Subcutaneous abdominal adipose tissue (tissue), 5 donors: ENCODE results near the gene TMEM14C.
"Not testable (repeated sequence)": the region's sequence is repeated elsewhere in the genome, so short reads cannot be mapped to it uniquely, and the experiment has no call there.

Experiments used
- H3K27ac ChIP-seq: one replicate; pipeline ENCODE4 v1.7.0; 2013; ENCODE audit warnings: low read depth, mild to moderate bottlenecking, inconsistent platforms, low read length, moderate library complexity
- H3K27me3 ChIP-seq, 5 donors: one replicate each; pipeline ENCODE4 v1.7.0; 2013; ENCODE audit warnings: low read length in 5 of 5, inconsistent platforms in 1 of 5; ENCODE audit not compliant: control insufficient read depth in 5 of 5, insufficient read depth in 4 of 5
- H3K36me3 ChIP-seq, 5 donors: one replicate each; pipeline ENCODE4 v1.7.0; 2013; ENCODE audit warnings: low read length in 5 of 5; ENCODE audit not compliant: control insufficient read depth in 5 of 5, insufficient read depth in 5 of 5
- H3K4me1 ChIP-seq, 5 donors: one replicate each; pipeline ENCODE4 v1.7.0; 2013; ENCODE audit warnings: low read length in 5 of 5, mild to moderate bottlenecking in 3 of 5, moderate library complexity in 1 of 5; ENCODE audit not compliant: control insufficient read depth in 5 of 5, insufficient read depth in 5 of 5
- H3K4me3 ChIP-seq, 5 donors: one replicate each; pipeline ENCODE4 v1.7.0; 2013; ENCODE audit warnings: low read length in 5 of 5, low read depth in 1 of 5
- H3K9ac ChIP-seq, 5 donors: one replicate each; pipeline ENCODE4 v1.7.0; 2013; ENCODE audit warnings: low read length in 5 of 5, mild to moderate bottlenecking in 4 of 5, moderate library complexity in 3 of 5
- H3K9me3 ChIP-seq, 5 donors: one replicate each; pipeline ENCODE4 v1.7.0; 2013; ENCODE audit warnings: low read length in 5 of 5; ENCODE audit not compliant: control insufficient read depth in 5 of 5
- donor health status: healthy.
- donor health status: healthy.
- donor health status: healthy.
- donor health status: healthy.
- donor health status: healthy.

The TMEM14C gene

DNA sequence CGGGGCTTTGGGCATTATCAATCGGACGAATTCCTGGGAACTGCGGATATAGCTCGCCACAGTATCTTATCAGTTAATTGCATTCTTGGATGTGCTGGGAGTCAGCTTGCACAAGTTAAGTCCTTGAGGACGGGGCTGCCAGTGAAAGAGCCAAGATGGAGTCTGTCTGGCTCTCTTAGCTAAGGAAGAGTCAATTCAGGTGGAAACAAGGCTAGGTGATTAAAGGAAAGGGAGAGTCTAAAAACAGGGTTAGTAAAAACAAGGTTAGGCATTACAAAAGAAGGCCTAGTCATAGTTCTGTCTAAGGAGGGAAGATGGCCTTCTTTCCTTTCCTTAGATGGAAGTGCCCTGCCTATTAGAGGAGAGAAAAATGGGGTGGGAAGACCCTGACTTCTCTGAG lies 27.7 kb downstream of the TMEM14C start:
- peaks cover 14 to 51% (median 39%) of the 10 kb centered on the region in 5 donors for H3K36me3 ChIP-seq
- not testable (repeated sequence) for H3K4me3 ChIP-seq, H3K27ac ChIP-seq, H3K9me3 ChIP-seq, H3K27me3 ChIP-seq, H3K9ac ChIP-seq
- peaks cover 10 to 37% (median 33%) of the 10 kb centered on the region in 5 donors for H3K4me1 ChIP-seq

DNA sequence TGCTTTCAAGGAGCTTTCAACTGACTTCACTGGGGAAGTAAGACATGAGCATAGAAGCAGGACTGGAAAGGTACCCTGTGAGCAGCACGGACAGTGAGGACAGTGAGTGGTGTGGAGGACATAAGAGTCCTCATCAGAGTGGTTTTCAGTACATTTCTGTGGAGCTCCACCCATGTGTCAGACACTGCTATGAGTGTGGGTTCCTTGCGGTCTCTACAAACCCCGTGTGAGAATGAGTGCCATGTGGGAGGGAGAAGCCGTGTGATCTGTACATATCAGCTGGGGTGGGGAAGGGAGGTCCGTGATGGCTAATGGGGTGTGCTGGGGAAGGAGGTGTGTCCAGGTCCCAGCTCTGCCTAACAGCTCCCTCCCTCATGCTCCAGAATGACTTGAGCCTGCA lies 28.9 kb downstream of the TMEM14C start:
- H3K9me3 ChIP-seq, H3K27ac ChIP-seq, H3K27me3 ChIP-seq, H3K4me3 ChIP-seq, H3K9ac ChIP-seq: not testable (repeated sequence)
- peaks cover 10 to 42% (median 37%) of the 10 kb centered on the region in 5 donors for H3K4me1 ChIP-seq
- H3K36me3 ChIP-seq = peaks cover 14 to 54% (median 44%) of the 10 kb centered on the region in 5 donors

DNA sequence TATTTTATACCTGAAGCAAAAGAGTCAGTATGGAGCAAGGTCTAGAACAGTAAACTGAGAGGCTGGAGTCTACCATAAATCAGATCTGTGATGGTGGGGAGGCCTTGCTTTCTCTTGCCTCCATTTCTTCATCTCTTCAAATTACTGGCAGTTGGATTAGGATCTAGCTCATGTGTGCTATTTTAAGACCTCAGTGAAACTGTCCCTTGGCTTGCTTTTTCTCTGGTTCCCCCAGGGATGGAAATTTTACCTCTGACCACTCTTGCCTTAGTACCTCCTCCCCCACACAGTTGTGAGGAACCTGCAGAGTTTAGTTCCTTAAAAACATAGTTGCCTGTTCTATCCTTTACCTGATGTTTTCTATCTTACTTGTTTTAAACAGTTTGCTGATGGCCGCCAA lies 33.2 kb downstream of the TMEM14C start:
- no peak overlapping the region for H3K9ac ChIP-seq
- H3K4me1 ChIP-seq = peaks cover 0 to 27% (median 15%) of the 10 kb centered on the region in 5 donors
- no peak overlapping the region for H3K4me3 ChIP-seq
- H3K27ac ChIP-seq = peak overlapping the region; percentile 64
- H3K9me3 ChIP-seq = no peaks in the 10 kb centered on the region
- peaks cover 18 to 63% (median 44%) of the 10 kb centered on the region in 5 donors for H3K36me3 ChIP-seq
- H3K27me3 ChIP-seq = no peaks in the 10 kb centered on the region

DNA sequence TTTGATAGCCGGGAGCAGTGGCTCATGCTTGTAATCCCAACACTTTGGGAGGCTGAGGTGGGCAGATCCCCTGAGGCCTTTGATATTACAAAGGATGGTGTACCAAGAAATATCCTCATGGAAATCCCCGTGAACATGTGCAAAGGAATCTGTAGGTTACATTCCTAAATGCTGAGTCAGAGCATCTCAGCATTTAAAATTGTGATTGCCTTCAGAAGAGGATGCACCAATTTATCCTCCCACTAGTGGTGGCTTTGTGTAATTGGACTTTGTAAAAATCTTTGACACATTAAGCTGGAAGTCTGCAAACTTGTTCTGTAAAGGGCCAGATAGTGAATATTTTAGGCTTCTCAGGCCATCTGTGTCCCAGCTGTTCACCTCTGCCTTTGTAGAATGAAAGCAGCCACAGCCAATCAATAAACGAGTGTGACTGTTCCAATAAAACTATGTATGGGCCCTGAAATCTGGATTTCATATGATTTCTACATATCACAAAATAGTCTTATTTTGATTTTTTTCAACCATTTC lies 36.5 kb downstream of the TMEM14C start:
- Histone ChIP-seq H3K9me3 (no peaks in the 10 kb centered on the region), H3K27ac (peak overlapping the region; percentile 93), H3K36me3 (peaks cover 8 to 31% (median 20%) of the 10 kb centered on the region in 5 donors), H3K4me1 (peaks cover 0 to 30% (median 18%) of the 10 kb centered on the region in 5 donors), H3K27me3 (no peaks in the 10 kb centered on the region), H3K9ac (peak overlapping the region in 2 of 5 donors; percentile 7 to 19), H3K4me3 (no peak overlapping the region)

DNA sequence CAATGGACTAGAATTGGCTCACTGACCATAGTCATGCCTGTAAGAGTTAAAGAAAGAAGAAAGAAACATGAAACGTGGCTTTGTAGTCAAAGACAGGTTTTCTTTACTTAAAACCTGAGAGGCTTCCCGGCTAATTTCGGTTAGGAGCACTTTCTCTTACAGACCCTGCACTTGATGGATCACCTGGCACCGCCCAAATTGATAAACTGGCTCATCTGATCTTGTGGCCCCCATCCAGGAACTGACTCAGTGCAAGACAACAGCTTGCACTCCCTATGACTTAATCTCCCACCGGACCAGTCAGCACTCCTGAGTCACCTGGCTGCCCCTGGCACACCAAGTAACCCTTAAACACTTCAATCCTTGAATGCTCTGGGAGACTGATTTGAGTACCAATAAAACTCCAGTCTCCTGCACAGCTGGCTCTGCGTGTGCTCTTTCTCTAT lies 37.0 kb downstream of the TMEM14C start:
- Histone ChIP-seq H3K4me3 (no peak overlapping the region), H3K27me3 (no peaks in the 10 kb centered on the region), H3K27ac (peak overlapping the region; percentile 93), H3K9me3 (no peaks in the 10 kb centered on the region), H3K9ac (peak overlapping the region in 2 of 5 donors; percentile 7 to 23), H3K4me1 (peaks cover 0 to 30% (median 18%) of the 10 kb centered on the region in 5 donors), H3K36me3 (peaks cover 8 to 26% (median 15%) of the 10 kb centered on the region in 5 donors)

DNA sequence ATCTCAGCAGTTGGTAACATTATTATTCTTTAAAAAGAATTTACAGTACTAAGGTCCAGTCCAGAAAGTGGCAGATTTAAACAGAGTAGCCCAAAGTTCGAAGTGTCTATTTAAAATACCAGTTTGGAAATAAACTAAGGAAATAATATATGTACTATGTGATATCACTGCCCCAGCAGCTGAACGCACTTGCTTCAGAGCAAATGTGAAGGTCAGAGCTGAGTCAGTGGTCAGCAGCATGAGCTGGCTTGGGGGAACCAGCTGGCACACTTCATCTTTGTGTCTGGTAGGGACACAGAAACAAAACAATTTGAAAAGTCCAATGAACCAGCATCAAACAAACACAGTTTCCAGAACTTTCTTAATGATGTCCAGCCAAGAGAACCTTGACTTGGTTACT lies 40.1 kb downstream of the TMEM14C start:
- no peak overlapping the region for H3K27ac ChIP-seq
- H3K9me3 ChIP-seq = no peaks in the 10 kb centered on the region
- no peak overlapping the region for H3K4me3 ChIP-seq
- H3K36me3 ChIP-seq = peaks cover 0 to 10% (median under 1%) of the 10 kb centered on the region in 5 donors
- H3K4me1 ChIP-seq = peaks cover 0 to 18% (median 11%) of the 10 kb centered on the region in 5 donors
- no peaks in the 10 kb centered on the region for H3K27me3 ChIP-seq
- no peak overlapping the region for H3K9ac ChIP-seq

DNA sequence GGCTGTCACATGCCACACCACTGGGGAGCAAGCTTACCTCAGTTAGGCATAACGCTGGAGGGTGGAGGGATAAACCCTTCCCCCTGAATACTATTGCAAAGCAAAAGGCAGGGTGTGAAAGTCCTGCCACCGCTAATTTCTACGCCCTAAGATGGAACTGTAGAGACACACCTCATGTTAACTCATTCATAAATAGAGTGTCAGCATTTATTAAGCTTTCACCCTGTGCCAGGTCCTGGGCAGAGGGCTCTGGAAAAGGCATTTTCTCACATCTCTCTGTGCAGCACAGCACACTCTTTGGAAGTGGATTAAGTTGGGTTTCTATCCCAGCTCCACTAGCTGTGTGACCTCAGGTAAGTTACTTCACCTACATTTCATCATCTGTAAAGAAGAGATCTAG lies 46.5 kb downstream of the TMEM14C start:
- H3K4me3 ChIP-seq = no peak overlapping the region
- no peaks in the 10 kb centered on the region for H3K4me1 ChIP-seq
- no peak overlapping the region for H3K9ac ChIP-seq
- H3K27me3 ChIP-seq = no peaks in the 10 kb centered on the region
- no peak overlapping the region for H3K27ac ChIP-seq
- H3K9me3 ChIP-seq = no peaks in the 10 kb centered on the region
- H3K36me3 ChIP-seq = peaks cover 9 to 29% (median 20%) of the 10 kb centered on the region in 5 donors

DNA sequence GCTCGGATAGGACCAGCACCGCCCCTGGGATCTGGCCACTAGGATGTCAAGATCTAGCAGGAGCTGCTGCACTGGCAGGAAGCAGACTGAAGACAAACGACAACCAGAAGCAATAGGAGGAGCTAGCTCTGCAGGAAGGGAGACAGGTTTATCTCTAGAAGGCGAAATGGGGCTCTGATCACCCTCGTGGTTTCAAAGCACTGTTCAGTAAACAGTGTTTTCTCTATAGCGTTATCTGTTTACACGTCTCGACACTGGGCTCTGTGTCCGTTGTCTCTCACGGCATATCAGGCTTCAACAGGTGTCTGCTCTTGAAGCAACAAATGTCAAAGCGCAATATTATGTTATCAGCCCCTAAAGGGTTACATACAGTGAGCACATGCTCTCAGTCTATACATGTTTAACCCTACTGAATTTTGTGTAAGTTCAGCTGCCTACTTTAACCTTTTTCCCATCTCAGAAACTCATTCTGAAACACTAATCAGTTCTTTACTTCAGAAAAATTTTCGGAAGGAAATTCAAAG lies 48.6 kb downstream of the TMEM14C start:
- no peaks in the 10 kb centered on the region for H3K4me1 ChIP-seq
- H3K4me3 ChIP-seq = no peak overlapping the region
- no peaks in the 10 kb centered on the region for H3K27me3 ChIP-seq
- no peak overlapping the region for H3K9ac ChIP-seq
- no peaks in the 10 kb centered on the region for H3K9me3 ChIP-seq
- H3K36me3 ChIP-seq = peaks cover 14 to 40% (median 26%) of the 10 kb centered on the region in 5 donors
- H3K27ac ChIP-seq = no peak overlapping the region

DNA sequence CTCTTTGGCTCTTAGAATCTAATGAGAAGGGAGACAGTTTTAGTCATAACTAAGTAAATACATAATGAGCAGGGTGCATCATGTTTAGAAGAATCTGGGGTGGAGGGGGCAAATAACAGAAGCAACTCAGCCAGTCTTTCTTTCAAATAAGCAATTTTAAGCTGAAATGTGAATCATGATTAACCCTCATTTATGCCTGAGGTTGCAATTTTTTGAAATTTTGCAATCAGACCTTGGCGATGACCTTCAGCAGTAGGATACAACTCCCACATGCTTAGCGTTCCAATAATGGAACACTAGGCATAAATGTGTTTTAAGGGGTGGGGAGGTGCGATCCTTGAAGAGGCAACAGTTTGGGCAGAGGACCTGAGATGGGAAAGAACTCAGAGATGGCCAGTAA lies 55.4 kb downstream of the TMEM14C start:
- H3K4me1 ChIP-seq = no peaks in the 10 kb centered on the region
- H3K9ac ChIP-seq = no peak overlapping the region
- H3K27ac ChIP-seq = no peak overlapping the region
- H3K4me3 ChIP-seq = no peak overlapping the region
- peaks cover 2 to 24% (median 11%) of the 10 kb centered on the region in 5 donors for H3K36me3 ChIP-seq
- H3K9me3 ChIP-seq = no peaks in the 10 kb centered on the region
- H3K27me3 ChIP-seq = no peaks in the 10 kb centered on the region

DNA sequence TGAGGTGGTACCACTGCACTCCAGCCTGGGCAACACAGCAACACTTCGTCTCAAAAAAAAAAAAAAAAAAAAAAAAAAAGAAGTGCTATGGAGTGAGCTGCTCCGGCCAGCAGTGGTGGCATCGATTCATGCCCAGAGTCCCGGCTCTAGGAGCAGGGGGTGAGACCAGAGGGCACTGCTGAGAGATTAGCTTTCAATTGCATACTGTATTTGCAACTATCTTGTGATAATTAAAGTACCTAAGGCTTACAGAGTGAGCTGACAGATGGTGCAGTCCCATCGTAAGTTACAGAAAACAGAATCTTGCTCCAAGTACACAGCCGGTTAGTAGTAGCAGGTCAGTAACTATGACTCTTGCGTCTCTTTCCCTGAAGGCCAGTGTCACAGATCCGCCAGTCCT lies 56.2 kb downstream of the TMEM14C start:
- Histone ChIP-seq H3K4me3 (no peak overlapping the region), H3K27me3 (no peaks in the 10 kb centered on the region), H3K9ac (no peak overlapping the region), H3K36me3 (peaks cover 2 to 27% (median 11%) of the 10 kb centered on the region in 5 donors), H3K9me3 (no peaks in the 10 kb centered on the region), H3K27ac (no peak overlapping the region), H3K4me1 (no peaks in the 10 kb centered on the region)
